KG1 (cell line): ENCODE results near the gene CDK7.
"Not testable (repeated sequence)": the region's sequence is repeated elsewhere in the genome, so short reads cannot be mapped to it uniquely, and the experiment has no call there.

Source experiments
- DNase-seq: peaks from one replicate; lab custom pipeline; 2025; lab: John Stamatoyannopoulos, UW

Gene CDK7

GRCh38 chr5:69234457-69235268 is at the start of gene CDK7:
TSS of gene CDK7 (plus strand) at chr5:69234886. CDS start at chr5:69234976, 90 bp downstream.
- DNase-seq = peak; percentile 80

- no peak for DNase-seq
These were observed 47.3 kb upstream of the CDK7 start for GRCh38 chr5:69187342-69187741.

- DNase-seq = no peak
These were observed 45.9 kb upstream of the CDK7 start for GRCh38 chr5:69188811-69189161.

GRCh38 chr5:69189162-69190086 is 45.3 kb upstream of the CDK7 start, which contains the start of gene CENPH:
TSS of gene CENPH (plus strand) at chr5:69189583. CDS start at chr5:69189635, 52 bp downstream.
- peak; percentile 96 for DNase-seq

- no peak for DNase-seq
These were observed 32.2 kb upstream of the CDK7 start for GRCh38 chr5:69202497-69202896.

GRCh38 chr5:69206528-69207190 is 28.0 kb upstream of the CDK7 start:
- DNase-seq = no peak

- DNase-seq = no peak
These were observed 25.1 kb upstream of the CDK7 start for GRCh38 chr5:69209602-69210001.

- DNase-seq = no peak
These were observed 23.5 kb upstream of the CDK7 start for GRCh38 chr5:69211200-69211599.

GRCh38 chr5:69212022-69212421 is 22.7 kb upstream of the CDK7 start:
- no peak for DNase-seq

GRCh38 chr5:69213513-69214215 is 21.0 kb upstream of the CDK7 start:
- no peak for DNase-seq

- no peak for DNase-seq
These were observed 17.6 kb upstream of the CDK7 start for GRCh38 chr5:69217151-69217511.

- DNase-seq = peak; percentile 81
These were observed 16.8 kb upstream of the CDK7 start for GRCh38 chr5:69217548-69218526.

- DNase-seq = no peak
These were observed 14.7 kb upstream of the CDK7 start for GRCh38 chr5:69219939-69220338.

GRCh38 chr5:69220371-69220770 is 14.3 kb upstream of the CDK7 start:
- not testable (repeated sequence) for DNase-seq

- not testable (repeated sequence) for DNase-seq
These were observed 13.9 kb upstream of the CDK7 start for GRCh38 chr5:69220833-69221232.

GRCh38 chr5:69224520-69224919 is 10.2 kb upstream of the CDK7 start:
- no peak for DNase-seq

GRCh38 chr5:69225860-69226259 is 8.8 kb upstream of the CDK7 start:
- DNase-seq = no peak

GRCh38 chr5:69230181-69230580 is 4.5 kb upstream of the CDK7 start:
- no peak for DNase-seq

- no peak for DNase-seq
These were observed 3.4 kb upstream of the CDK7 start for GRCh38 chr5:69231281-69231680.

GRCh38 chr5:69231851-69232250 is 2.8 kb upstream of the CDK7 start:
- no peak for DNase-seq

GRCh38 chr5:69236733-69237132 is 2.0 kb downstream of the CDK7 start:
- not testable (repeated sequence) for DNase-seq
